ENCODE results near the gene GRIK4. TPM values are rescaled to one million over a fixed set of nuclear protein-coding genes. Genes with fewer than 3 reads are reported as not detected.

Gene GRIK4
- total RNA-seq, 1 donor from 2014 or later: 0.52 TPM

- Histone ChIP-seq H3K27me3 (ENCODE audit: control insufficient read depth in 3 of 3, insufficient read depth in 3 of 3, low read length in 3 of 3) (peaks cover 0 to 34% (median 29%) of the 10 kb centered on the region in 3 donors), H3K4me3 (ENCODE audit: low read length in 3 of 3) (no peak overlapping the region), H3K9me3 (ENCODE audit: control insufficient read depth in 3 of 3, low read length in 3 of 3) (no peaks in the 10 kb centered on the region), H3K9ac (ENCODE audit: low read depth in 1 of 3, low read length in 3 of 3) (no peak overlapping the region), H3K4me1 (ENCODE audit: control insufficient read depth in 3 of 3, insufficient read depth in 3 of 3, low read length in 3 of 3) (no peaks in the 10 kb centered on the region), H3K36me3 (ENCODE audit: control insufficient read depth in 3 of 3, insufficient read depth in 3 of 3, low read length in 3 of 3) (no peaks in the 10 kb centered on the region), H3K27ac (ENCODE audit: low read depth, low read length) (no peak overlapping the region)
Observed at GRCh38 chr11:120896687-120897086, 385.1 kb downstream of the GRIK4 start.

DNA sequence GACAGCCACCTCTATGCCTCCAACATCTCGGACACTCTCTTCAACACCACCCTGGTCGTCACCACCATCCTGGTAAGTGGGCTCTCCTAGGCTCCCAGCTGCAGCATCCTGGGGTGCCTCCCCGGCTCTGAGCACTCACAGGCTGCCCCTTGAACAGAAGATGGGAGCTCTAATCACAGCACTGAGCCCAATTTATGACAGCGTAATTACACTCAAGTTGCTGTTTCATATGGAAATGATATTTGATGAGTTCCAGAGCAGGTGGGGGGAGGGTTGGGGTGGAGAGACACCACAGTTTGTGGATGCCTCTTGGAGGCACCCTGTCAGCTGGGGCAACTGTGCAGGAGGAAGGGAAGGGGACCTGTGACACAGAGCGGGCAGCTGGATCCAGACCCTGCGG, 387.0 kb downstream of the GRIK4 start:
- Histone ChIP-seq H3K4me3 (ENCODE audit: low read length in 3 of 3) (no peak overlapping the region), H3K9ac (ENCODE audit: low read depth in 1 of 3, low read length in 3 of 3) (no peak overlapping the region), H3K9me3 (ENCODE audit: control insufficient read depth in 3 of 3, low read length in 3 of 3) (no peaks in the 10 kb centered on the region), H3K4me1 (ENCODE audit: control insufficient read depth in 3 of 3, insufficient read depth in 3 of 3, low read length in 3 of 3) (no peaks in the 10 kb centered on the region), H3K36me3 (ENCODE audit: control insufficient read depth in 3 of 3, insufficient read depth in 3 of 3, low read length in 3 of 3) (no peaks in the 10 kb centered on the region), H3K27me3 (ENCODE audit: control insufficient read depth in 3 of 3, insufficient read depth in 3 of 3, low read length in 3 of 3) (peaks cover under 1 to 32% (median 31%) of the 10 kb centered on the region in 3 donors), H3K27ac (ENCODE audit: low read depth, low read length) (no peak overlapping the region)

DNA sequence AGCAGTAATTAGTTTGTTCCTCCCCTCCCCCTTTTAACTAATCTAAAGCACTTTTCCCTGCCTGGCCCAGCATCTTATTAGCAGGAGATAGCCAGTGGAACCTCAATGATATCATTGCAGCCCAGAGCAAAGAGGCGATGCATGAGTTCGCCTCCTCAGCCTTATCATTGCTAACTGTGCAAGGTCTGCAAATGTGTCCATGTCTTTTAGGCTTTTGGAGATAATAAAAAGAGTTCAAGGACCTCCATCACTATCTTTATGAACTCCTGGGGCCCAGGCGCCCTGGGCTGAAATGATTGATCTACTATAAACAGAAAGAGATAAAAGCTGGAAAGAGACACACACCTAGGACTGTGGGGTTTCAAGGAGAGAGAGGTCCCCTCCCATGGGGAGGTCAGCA, 388.2 kb downstream of the GRIK4 start:
- Histone ChIP-seq H3K27ac (ENCODE audit: low read depth, low read length) (no peak overlapping the region), H3K4me3 (ENCODE audit: low read length in 3 of 3) (no peak overlapping the region), H3K9me3 (ENCODE audit: control insufficient read depth in 3 of 3, low read length in 3 of 3) (no peaks in the 10 kb centered on the region), H3K36me3 (ENCODE audit: control insufficient read depth in 3 of 3, insufficient read depth in 3 of 3, low read length in 3 of 3) (no peaks in the 10 kb centered on the region), H3K4me1 (ENCODE audit: control insufficient read depth in 3 of 3, insufficient read depth in 3 of 3, low read length in 3 of 3) (no peaks in the 10 kb centered on the region), H3K27me3 (ENCODE audit: control insufficient read depth in 3 of 3, insufficient read depth in 3 of 3, low read length in 3 of 3) (peaks cover 3 to 40% (median 39%) of the 10 kb centered on the region in 3 donors), H3K9ac (ENCODE audit: low read depth in 1 of 3, low read length in 3 of 3) (no peak overlapping the region)

GRCh38 chr11:120900643-120901042, 389.1 kb downstream of the GRIK4 start:
- Histone ChIP-seq H3K27ac (ENCODE audit: low read depth, low read length) (no peak overlapping the region), H3K4me3 (ENCODE audit: low read length in 3 of 3) (no peak overlapping the region), H3K9ac (ENCODE audit: low read depth in 1 of 3, low read length in 3 of 3) (no peak overlapping the region), H3K36me3 (ENCODE audit: control insufficient read depth in 3 of 3, insufficient read depth in 3 of 3, low read length in 3 of 3) (no peaks in the 10 kb centered on the region), H3K27me3 (ENCODE audit: control insufficient read depth in 3 of 3, insufficient read depth in 3 of 3, low read length in 3 of 3) (peaks cover 3 to 44% (median 41%) of the 10 kb centered on the region in 3 donors), H3K9me3 (ENCODE audit: control insufficient read depth in 3 of 3, low read length in 3 of 3) (no peaks in the 10 kb centered on the region), H3K4me1 (ENCODE audit: control insufficient read depth in 3 of 3, insufficient read depth in 3 of 3, low read length in 3 of 3) (no peaks in the 10 kb centered on the region)

DNA sequence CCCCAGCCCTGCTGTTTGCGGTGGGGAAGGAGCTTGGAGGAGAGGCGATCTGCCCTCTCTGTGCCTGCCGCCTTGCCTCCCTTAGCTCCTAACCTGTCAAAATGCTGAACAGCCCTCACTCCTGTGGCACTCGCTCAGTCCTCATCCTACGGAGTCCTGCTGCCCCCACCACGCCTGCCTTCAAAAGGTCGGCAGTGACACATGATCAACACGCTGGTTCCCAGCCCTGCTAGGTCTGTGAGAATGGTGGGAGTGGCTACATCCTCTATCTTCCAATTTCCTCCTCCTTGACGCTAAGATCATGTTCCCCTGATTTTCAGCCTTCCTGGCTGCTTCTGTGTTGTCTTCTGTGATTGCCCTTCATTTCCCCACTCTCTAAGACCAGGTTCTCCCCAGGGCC, 392.1 kb downstream of the GRIK4 start:
- H3K36me3 ChIP-seq (ENCODE audit: control insufficient read depth in 3 of 3, insufficient read depth in 3 of 3, low read length in 3 of 3): no peaks in the 10 kb centered on the region
- no peaks in the 10 kb centered on the region for H3K4me1 ChIP-seq (ENCODE audit: control insufficient read depth in 3 of 3, insufficient read depth in 3 of 3, low read length in 3 of 3)
- H3K4me3 ChIP-seq (ENCODE audit: low read length in 3 of 3): no peak overlapping the region
- H3K27me3 ChIP-seq (ENCODE audit: control insufficient read depth in 3 of 3, insufficient read depth in 3 of 3, low read length in 3 of 3): peaks cover 3 to 34% (median 27%) of the 10 kb centered on the region in 3 donors
- no peaks in the 10 kb centered on the region for H3K9me3 ChIP-seq (ENCODE audit: control insufficient read depth in 3 of 3, low read length in 3 of 3)
- no peak overlapping the region for H3K9ac ChIP-seq (ENCODE audit: low read depth in 1 of 3, low read length in 3 of 3)
- H3K27ac ChIP-seq (ENCODE audit: low read depth, low read length): no peak overlapping the region

GRCh38 chr11:120904116-120904515, 392.6 kb downstream of the GRIK4 start:
- Histone ChIP-seq H3K27ac (ENCODE audit: low read depth, low read length) (no peak overlapping the region), H3K4me1 (ENCODE audit: control insufficient read depth in 3 of 3, insufficient read depth in 3 of 3, low read length in 3 of 3) (no peaks in the 10 kb centered on the region), H3K27me3 (ENCODE audit: control insufficient read depth in 3 of 3, insufficient read depth in 3 of 3, low read length in 3 of 3) (peaks cover 3 to 32% (median 27%) of the 10 kb centered on the region in 3 donors), H3K4me3 (ENCODE audit: low read length in 3 of 3) (no peak overlapping the region), H3K9me3 (ENCODE audit: control insufficient read depth in 3 of 3, low read length in 3 of 3) (no peaks in the 10 kb centered on the region), H3K9ac (ENCODE audit: low read depth in 1 of 3, low read length in 3 of 3) (no peak overlapping the region), H3K36me3 (ENCODE audit: control insufficient read depth in 3 of 3, insufficient read depth in 3 of 3, low read length in 3 of 3) (no peaks in the 10 kb centered on the region)

DNA sequence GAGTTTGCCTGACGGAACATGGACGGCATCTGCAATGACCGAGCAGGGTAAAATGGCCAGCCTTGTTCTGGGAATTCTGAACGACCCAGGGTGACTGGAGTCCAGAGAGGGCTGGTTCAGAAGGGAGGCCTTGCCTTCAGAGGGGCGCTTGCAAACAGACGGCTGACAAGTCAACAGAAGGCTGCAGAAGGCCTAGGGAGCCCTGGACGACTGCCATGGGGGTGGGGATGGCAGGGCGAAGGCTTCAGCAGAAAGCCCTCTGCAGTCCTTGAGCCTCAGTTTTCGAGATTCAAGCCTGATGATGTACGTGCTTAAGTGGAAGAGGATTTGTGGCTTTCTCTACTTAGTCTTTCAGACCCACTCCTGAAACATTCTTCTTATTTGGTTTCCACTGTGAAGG, 395.2 kb downstream of the GRIK4 start:
- H3K4me1 ChIP-seq (ENCODE audit: control insufficient read depth in 3 of 3, insufficient read depth in 3 of 3, low read length in 3 of 3): no peaks in the 10 kb centered on the region
- H3K27me3 ChIP-seq (ENCODE audit: control insufficient read depth in 3 of 3, insufficient read depth in 3 of 3, low read length in 3 of 3): peaks cover 3 to 28% (median 17%) of the 10 kb centered on the region in 3 donors
- H3K9me3 ChIP-seq (ENCODE audit: control insufficient read depth in 3 of 3, low read length in 3 of 3): no peaks in the 10 kb centered on the region
- no peak overlapping the region for H3K27ac ChIP-seq (ENCODE audit: low read depth, low read length)
- H3K9ac ChIP-seq (ENCODE audit: low read depth in 1 of 3, low read length in 3 of 3): no peak overlapping the region
- H3K36me3 ChIP-seq (ENCODE audit: control insufficient read depth in 3 of 3, insufficient read depth in 3 of 3, low read length in 3 of 3): no peaks in the 10 kb centered on the region
- no peak overlapping the region for H3K4me3 ChIP-seq (ENCODE audit: low read length in 3 of 3)

DNA sequence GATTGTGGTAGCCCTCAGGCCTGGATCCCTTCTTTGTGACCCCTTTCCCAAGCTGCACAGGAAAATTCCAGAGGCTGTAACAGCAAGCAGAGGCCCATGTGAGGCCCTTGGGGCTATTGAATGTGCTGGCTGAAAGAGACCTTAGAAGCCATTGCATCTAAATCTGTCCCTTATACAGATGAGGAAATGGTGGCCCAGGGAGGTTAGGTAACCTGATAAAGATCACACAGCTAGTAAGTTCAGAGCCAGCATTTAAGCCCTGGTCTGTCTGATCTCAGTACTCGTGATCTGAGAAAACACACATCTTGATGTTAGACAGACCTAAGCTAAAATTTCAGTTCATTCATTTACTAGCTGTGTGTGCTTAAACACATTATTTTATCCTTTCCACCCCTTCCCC, 396.4 kb downstream of the GRIK4 start:
- Histone ChIP-seq H3K4me1 (ENCODE audit: control insufficient read depth in 3 of 3, insufficient read depth in 3 of 3, low read length in 3 of 3) (no peaks in the 10 kb centered on the region), H3K9me3 (ENCODE audit: control insufficient read depth in 3 of 3, low read length in 3 of 3) (no peaks in the 10 kb centered on the region), H3K4me3 (ENCODE audit: low read length in 3 of 3) (no peak overlapping the region), H3K27me3 (ENCODE audit: control insufficient read depth in 3 of 3, insufficient read depth in 3 of 3, low read length in 3 of 3) (peaks cover 3 to 19% (median 17%) of the 10 kb centered on the region in 3 donors), H3K9ac (ENCODE audit: low read depth in 1 of 3, low read length in 3 of 3) (no peak overlapping the region), H3K36me3 (ENCODE audit: control insufficient read depth in 3 of 3, insufficient read depth in 3 of 3, low read length in 3 of 3) (no peaks in the 10 kb centered on the region), H3K27ac (ENCODE audit: low read depth, low read length) (no peak overlapping the region)

- Histone ChIP-seq H3K27ac (ENCODE audit: low read depth, low read length) (no peak overlapping the region), H3K4me1 (ENCODE audit: control insufficient read depth in 3 of 3, insufficient read depth in 3 of 3, low read length in 3 of 3) (no peaks in the 10 kb centered on the region), H3K36me3 (ENCODE audit: control insufficient read depth in 3 of 3, insufficient read depth in 3 of 3, low read length in 3 of 3) (no peaks in the 10 kb centered on the region), H3K27me3 (ENCODE audit: control insufficient read depth in 3 of 3, insufficient read depth in 3 of 3, low read length in 3 of 3) (peaks cover 3 to 19% (median 15%) of the 10 kb centered on the region in 3 donors), H3K4me3 (ENCODE audit: low read length in 3 of 3) (no peak overlapping the region), H3K9ac (ENCODE audit: low read depth in 1 of 3, low read length in 3 of 3) (no peak overlapping the region), H3K9me3 (ENCODE audit: control insufficient read depth in 3 of 3, low read length in 3 of 3) (no peaks in the 10 kb centered on the region)
Observed at GRCh38 chr11:120908461-120909181, 397.1 kb downstream of the GRIK4 start.

DNA sequence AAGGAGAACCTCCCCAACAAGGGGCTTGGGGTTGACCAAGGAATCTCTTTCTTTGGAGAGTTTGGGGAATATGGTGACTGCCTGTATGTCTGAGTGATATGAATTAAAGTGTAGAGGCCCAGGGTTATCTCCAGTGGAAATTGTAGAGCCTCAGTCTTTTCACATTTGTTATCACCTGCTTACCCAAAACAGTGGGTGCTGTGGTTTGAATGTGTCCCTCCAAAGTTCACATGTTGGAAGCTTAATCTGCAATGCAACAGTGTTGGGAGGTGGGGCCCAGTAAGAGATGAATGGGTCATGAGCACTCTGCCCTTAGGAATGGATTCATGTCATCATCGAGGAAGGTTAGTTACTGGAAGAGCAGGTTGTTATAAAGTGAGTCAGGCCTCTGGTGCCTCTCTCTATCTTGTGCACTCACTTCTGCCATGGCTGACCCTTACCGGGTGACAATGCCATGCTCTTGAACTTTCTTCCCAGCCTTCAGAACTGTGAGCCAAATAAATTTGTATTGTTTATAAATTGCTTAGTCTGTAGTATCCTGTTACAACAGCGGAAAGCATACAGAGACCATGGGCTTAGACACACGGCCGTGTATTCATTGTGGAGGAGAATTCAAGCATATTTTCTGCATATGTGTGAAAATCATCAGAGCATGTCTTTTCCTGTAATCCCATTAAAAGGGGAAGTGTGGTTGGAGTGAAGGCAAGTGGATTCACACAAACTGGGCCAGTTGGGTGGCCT, 398.3 kb downstream of the GRIK4 start:
- Histone ChIP-seq H3K27me3 (ENCODE audit: control insufficient read depth in 3 of 3, insufficient read depth in 3 of 3, low read length in 3 of 3) (peaks cover 0 to 9% (median 4%) of the 10 kb centered on the region in 3 donors), H3K27ac (ENCODE audit: low read depth, low read length) (no peak overlapping the region), H3K9me3 (ENCODE audit: control insufficient read depth in 3 of 3, low read length in 3 of 3) (no peaks in the 10 kb centered on the region), H3K4me1 (ENCODE audit: control insufficient read depth in 3 of 3, insufficient read depth in 3 of 3, low read length in 3 of 3) (no peaks in the 10 kb centered on the region), H3K36me3 (ENCODE audit: control insufficient read depth in 3 of 3, insufficient read depth in 3 of 3, low read length in 3 of 3) (no peaks in the 10 kb centered on the region), H3K9ac (ENCODE audit: low read depth in 1 of 3, low read length in 3 of 3) (no peak overlapping the region), H3K4me3 (ENCODE audit: low read length in 3 of 3) (no peak overlapping the region)

All from skeletal muscle tissue (tissue), 4 donors.